ENCODE results near the gene UBE2O.

DNA sequence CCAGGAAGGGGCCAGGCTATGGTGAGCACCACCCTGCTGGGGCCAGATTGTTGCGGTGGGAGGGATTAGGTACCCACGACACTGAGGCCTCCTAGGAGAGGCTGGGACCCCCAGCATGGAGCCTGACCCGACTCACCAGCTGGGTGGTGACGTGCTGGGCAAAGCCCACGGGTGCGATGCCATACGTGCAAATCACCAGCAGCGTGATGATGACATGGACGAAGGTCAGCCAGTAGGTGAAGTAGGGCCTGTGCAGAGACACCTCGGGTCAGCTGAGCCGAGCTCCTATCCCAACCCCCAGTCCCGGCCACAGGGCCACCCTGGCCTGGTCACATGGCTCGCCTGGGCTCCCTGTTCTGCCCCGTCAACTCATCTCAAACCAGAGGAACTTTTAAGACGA, 21.9 kb upstream of the UBE2O start:
- TF ChIP-seq, protein P1, sequence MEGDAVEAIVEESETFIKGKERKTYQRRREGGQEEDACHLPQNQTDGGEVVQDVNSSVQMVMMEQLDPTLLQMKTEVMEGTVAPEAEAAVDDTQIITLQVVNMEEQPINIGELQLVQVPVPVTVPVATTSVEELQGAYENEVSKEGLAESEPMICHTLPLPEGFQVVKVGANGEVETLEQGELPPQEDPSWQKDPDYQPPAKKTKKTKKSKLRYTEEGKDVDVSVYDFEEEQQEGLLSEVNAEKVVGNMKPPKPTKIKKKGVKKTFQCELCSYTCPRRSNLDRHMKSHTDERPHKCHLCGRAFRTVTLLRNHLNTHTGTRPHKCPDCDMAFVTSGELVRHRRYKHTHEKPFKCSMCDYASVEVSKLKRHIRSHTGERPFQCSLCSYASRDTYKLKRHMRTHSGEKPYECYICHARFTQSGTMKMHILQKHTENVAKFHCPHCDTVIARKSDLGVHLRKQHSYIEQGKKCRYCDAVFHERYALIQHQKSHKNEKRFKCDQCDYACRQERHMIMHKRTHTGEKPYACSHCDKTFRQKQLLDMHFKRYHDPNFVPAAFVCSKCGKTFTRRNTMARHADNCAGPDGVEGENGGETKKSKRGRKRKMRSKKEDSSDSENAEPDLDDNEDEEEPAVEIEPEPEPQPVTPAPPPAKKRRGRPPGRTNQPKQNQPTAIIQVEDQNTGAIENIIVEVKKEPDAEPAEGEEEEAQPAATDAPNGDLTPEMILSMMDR (conservative IDR thresholded peaks at IDR 0.05) = no peak
- no peak for TF ChIP-seq ZFX (IDR thresholded peaks at IDR 0.05)

Data from C4-2B (cell line).